ENCODE measurements around the gene UVRAG.

GRCh38 chr11:76190376-76190775, 375.4 kb downstream of the UVRAG start:
- TF ChIP-seq CTCF (IDR thresholded peaks at IDR 0.05): no peak
- no peak for TF ChIP-seq EZH2 (IDR thresholded peaks at IDR 0.05)
- TF ChIP-seq EZH2phosphoT487 (IDR thresholded peaks at IDR 0.05): no peak

Data from neural progenitor cell (in vitro differentiated cells).